PC-9 (cell line): ENCODE measurements around the gene FAM184A.
"Not testable (repeated sequence)": the region's sequence is repeated elsewhere in the genome, so short reads cannot be mapped to it uniquely, and the experiment has no call there.

Experiments used
- CTCF ChIP-seq: fragments of 200-600 bp; sonication (generic); conservative IDR thresholded peaks from 2 replicates; pipeline ENCODE4 v1.6.1; 2017; ENCODE audit warnings: mixed run types, antibody characterized with exemption, mild to moderate bottlenecking, moderate library complexity
- EZH2 ChIP-seq: fragments of 200-600 bp; sonication (generic); IDR thresholded peaks from 2 replicates; pipeline ENCODE4 v1.8.0; 2017; ENCODE audit warnings: antibody characterized with exemption, low read depth

GRCh38 chr6:119097815-119098361, 19.4 kb upstream of the FAM184A start:
- TF ChIP-seq CTCF, EZH2: not testable (repeated sequence)
